ENCODE data around the gene GRIN2A.

The GRIN2A gene

DNA sequence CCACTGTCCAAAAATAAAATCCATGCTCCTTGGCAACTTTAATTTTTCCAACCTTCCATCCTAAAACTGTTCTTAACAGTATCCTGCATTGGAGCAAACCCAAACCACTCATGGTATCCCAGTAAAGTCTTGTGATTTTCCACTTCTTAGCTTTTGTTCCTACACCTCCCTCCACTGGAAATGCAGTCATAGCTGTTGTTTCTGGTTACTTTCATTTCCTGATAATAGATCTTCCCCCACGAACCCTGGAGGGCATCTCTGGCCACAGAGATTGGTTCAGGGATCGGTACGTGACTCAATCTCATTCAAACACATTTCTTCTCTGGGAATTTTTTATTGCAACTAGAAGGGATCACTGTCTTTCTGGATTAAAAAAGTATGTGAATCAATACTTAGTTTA lies 276.0 kb downstream of the GRIN2A start:
- TF ChIP-seq, protein P1, sequence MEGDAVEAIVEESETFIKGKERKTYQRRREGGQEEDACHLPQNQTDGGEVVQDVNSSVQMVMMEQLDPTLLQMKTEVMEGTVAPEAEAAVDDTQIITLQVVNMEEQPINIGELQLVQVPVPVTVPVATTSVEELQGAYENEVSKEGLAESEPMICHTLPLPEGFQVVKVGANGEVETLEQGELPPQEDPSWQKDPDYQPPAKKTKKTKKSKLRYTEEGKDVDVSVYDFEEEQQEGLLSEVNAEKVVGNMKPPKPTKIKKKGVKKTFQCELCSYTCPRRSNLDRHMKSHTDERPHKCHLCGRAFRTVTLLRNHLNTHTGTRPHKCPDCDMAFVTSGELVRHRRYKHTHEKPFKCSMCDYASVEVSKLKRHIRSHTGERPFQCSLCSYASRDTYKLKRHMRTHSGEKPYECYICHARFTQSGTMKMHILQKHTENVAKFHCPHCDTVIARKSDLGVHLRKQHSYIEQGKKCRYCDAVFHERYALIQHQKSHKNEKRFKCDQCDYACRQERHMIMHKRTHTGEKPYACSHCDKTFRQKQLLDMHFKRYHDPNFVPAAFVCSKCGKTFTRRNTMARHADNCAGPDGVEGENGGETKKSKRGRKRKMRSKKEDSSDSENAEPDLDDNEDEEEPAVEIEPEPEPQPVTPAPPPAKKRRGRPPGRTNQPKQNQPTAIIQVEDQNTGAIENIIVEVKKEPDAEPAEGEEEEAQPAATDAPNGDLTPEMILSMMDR (conservative IDR thresholded peaks at IDR 0.05; ENCODE audit: control insufficient read depth, insufficient read depth, low read depth, low read length), result no peak
- DNase-seq (ENCODE audit: low read depth), result no peak
- no peak overlapping the region for H3K4me3 ChIP-seq (ENCODE audit: control insufficient read depth, low read depth, low read length)

- no peak for DNase-seq (ENCODE audit: low read depth)
- H3K4me3 ChIP-seq (ENCODE audit: control insufficient read depth, low read depth, low read length), result no peak overlapping the region
- TF ChIP-seq, protein P1 (conservative IDR thresholded peaks at IDR 0.05; ENCODE audit: control insufficient read depth, insufficient read depth, low read depth, low read length), result no peak
These were observed 277.7 kb downstream of the GRIN2A start for GRCh38 chr16:9904526-9904925.

GRCh38 chr16:9900576-9900975 lies 281.7 kb downstream of the GRIN2A start:
- TF ChIP-seq, protein P1 (conservative IDR thresholded peaks at IDR 0.05; ENCODE audit: control insufficient read depth, insufficient read depth, low read depth, low read length), result no peak
- no peak for DNase-seq (ENCODE audit: low read depth)
- H3K4me3 ChIP-seq (ENCODE audit: control insufficient read depth, low read depth, low read length), result no peak overlapping the region

DNA sequence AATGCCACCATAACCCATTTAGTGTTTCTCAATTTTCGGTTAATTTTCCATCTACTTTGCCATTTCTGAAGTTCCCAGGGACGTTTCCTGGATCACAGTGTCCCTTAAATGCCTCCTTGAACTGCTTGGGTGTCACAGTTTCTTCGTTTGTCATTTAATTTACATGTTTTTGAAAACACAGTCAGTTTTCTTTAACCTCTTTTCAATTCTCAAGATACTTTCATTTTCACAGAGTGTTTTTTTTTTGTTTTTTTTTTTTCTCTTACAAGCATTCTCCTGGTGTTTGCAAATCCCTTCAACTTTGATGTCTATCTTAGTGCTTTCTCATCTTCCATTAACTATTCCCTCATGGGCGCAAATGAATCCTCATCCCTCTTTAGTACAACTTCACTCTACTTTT lies 283.7 kb downstream of the GRIN2A start:
- DNase-seq (ENCODE audit: low read depth), result no peak
- no peak overlapping the region for H3K4me3 ChIP-seq (ENCODE audit: control insufficient read depth, low read depth, low read length)
- TF ChIP-seq, protein P1 (conservative IDR thresholded peaks at IDR 0.05; ENCODE audit: control insufficient read depth, insufficient read depth, low read depth, low read length), result no peak

DNA sequence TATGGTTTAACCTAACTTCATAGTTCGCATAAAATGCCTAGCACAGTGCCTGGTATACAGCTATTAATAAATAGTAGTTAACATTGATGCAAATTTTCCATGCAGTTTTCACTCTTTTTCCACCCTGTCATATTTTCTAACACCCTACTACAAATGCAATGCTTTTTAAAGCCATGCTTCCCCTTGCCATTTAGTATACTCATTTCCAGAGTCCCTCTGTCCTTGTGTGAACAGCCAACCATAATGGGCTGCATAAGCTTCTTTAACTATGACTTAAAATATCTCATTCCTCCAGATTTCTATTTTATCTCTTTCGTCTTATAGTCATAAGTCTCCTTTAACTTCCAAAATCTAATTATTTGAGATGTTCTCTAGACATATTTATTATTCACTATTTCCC lies 284.1 kb downstream of the GRIN2A start:
- TF ChIP-seq, protein P1 (conservative IDR thresholded peaks at IDR 0.05; ENCODE audit: control insufficient read depth, insufficient read depth, low read depth, low read length), result no peak
- H3K4me3 ChIP-seq (ENCODE audit: control insufficient read depth, low read depth, low read length), result no peak overlapping the region
- DNase-seq (ENCODE audit: low read depth), result no peak

- no peak overlapping the region for H3K4me3 ChIP-seq (ENCODE audit: control insufficient read depth, low read depth, low read length)
- no peak for DNase-seq (ENCODE audit: low read depth)
- TF ChIP-seq, protein P1 (conservative IDR thresholded peaks at IDR 0.05; ENCODE audit: control insufficient read depth, insufficient read depth, low read depth, low read length), result no peak
These were observed 286.4 kb downstream of the GRIN2A start for GRCh38 chr16:9895817-9896216.

DNA sequence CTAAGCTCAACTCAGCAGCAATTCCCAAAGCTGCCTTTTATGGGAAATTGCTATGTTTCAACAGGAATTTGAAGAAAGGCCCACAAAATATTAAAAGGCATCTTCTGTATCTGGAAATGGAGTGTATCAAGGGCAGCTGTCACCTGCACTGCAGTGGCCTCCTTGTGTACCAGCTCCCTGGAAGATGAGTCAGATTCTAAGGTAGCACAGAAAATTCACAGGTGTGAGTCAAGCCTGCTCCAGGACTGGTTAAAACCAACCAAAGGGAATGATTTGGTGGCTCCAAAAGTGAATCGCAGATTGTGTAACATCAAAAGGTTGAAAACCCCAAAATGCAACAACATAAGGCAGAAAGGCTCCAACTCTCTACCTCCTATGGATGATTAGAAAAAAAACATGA lies 296.4 kb downstream of the GRIN2A start:
- no peak overlapping the region for H3K4me3 ChIP-seq (ENCODE audit: control insufficient read depth, low read depth, low read length)
- no peak for DNase-seq (ENCODE audit: low read depth)
- TF ChIP-seq, protein P1 (conservative IDR thresholded peaks at IDR 0.05; ENCODE audit: control insufficient read depth, insufficient read depth, low read depth, low read length), result no peak

Measured in fibroblast of mammary gland (primary cell).